ENCODE data around the gene SCD5.

Gene SCD5

DNA sequence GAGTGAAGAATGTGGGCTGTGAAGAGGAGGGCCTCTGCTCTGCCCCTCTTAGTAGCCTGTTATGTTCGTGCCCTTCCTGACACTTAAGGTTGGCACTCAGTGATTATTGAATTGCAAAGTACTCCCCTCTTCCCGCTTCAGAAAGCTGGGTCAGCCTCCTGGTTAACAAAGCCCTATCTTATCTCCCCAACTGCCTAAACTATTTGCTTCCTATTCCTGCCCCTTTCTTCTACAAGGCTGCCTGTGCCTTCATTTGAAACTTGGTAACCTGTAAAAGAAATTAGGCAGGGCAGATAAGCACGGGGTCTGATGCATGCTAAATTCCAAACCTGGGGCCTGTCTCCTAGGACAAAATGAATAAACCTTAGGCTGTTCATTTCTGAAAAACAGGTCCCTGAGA lies 213.7 kb downstream of the SCD5 start:
- no peak for DNase-seq

DNA sequence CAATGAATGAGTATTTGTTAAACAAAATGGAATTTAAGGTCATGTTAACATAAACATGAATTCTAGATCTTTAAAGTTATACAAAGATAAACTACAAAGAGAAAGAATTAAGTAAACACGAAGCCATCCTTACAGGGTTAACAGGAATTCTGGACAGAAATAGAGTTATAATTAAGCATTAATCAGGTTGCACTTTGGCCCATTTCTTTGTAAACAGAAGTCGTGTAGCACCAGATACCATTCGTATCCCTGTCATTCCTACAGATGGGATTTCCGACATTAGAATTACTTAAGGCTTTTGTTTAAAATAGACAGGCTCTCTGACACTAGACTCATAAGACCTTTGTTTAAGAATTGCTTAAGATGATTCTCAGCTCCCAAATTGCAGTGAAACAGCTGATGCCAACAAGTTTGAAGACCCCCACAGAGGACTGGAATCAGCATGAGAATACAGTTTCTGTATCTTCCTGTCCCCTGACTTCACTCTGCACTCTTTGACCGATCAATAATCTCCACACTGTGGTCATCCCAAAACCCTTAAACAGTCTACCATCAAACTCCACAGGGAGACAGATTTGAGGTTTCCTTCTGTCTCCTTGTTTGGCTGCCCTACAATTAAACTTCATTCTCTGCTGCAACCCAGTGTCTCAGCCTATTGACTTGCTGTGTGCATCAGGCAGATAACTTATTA lies 214.6 kb downstream of the SCD5 start:
- DNase-seq: no peak

DNA sequence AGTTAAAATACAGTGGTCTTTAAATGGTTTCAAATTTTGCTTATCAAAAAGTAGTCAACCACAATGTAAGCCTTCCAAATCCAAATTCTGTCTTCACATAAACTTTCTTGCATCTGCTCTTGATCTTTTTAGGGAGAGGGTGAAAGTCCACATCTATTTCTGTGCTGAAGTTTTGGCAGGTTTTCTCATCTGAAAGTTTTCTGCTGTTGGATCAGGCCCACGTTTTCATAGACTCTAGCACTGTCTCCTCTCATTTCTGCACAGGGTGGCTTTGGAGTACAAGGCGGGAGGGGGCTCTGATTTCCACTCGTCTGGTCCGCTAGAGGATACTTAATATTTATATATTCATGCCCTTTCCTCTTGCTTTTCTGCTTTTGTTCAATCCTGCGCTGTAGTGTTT lies 218.7 kb downstream of the SCD5 start:
- DNase-seq: no peak

Data from stimulated activated CD4-positive, alpha-beta T cell treated with anti-CD3 and anti-CD28 coated beads, Interleukin-15, amount 100 ng/mL, for 24 hours (primary cell).